ENCODE measurements around the gene SLIT3. TPM values are rescaled to one million over a fixed set of nuclear protein-coding genes. Genes with fewer than 3 reads are reported as not detected.

The SLIT3 gene
- total and polyA plus RNA-seq, 10 of the 15 experiments (the other 5 are each of a cell fraction or from before 2014, with no cell fraction given), result 0.05 TPM; not detected in 9

- in situ Hi-C loops (cut with MboI), result loop anchor here (5.0 kb wide), 1 partner anchor 597 kb away; the partner anchor contains the start of gene SPDL1
- H3K79me2 ChIP-seq (ENCODE audit: control insufficient read depth, insufficient read depth, low read length), result no peaks in the 10 kb centered on the region
- no peaks in the 10 kb centered on the region for H3K36me3 ChIP-seq (ENCODE audit: control insufficient read depth in 2 of 2, insufficient read depth in 2 of 2, low read length in 1 of 2)
- no peak overlapping the region for H3K4me3 ChIP-seq
- BruUV-seq (replicated peaks), result no TSS peak
- intact Hi-C loops (cut with micrococcal nuclease; ENCODE audit: unreplicated experiment), result no loop called here
- H3K4me1 ChIP-seq (ENCODE audit: control insufficient read depth, insufficient read depth, low read length), result no peaks in the 10 kb centered on the region
- no peaks in the 10 kb centered on the region for H3K9me3 ChIP-seq (replicated peaks; ENCODE audit: control insufficient read depth, insufficient read depth, low read length)
- H3K27ac ChIP-seq (ENCODE audit: control insufficient read depth, insufficient read depth), result no peak overlapping the region
- 33% methylated on average over 5 of the region's 5 CpGs for WGBS (ENCODE audit: insufficient coverage, insufficient replicate concordance, low lambda C conversion rate, missing lambda C conversion rate)
- TF ChIP-seq TCF3 (IDR thresholded peaks at IDR 0.05; ENCODE audit: borderline replicate concordance, insufficient read depth, low read depth, low read length) (no peak), EP300 (IDR thresholded peaks at IDR 0.05; ENCODE audit: borderline replicate concordance in 1 of 2, control insufficient read depth in 1 of 2, low read depth in 2 of 2, low read length in 2 of 2) (no peak), SIX5 (IDR thresholded peaks at IDR 0.05; ENCODE audit: low read depth, low read length, severe bottlenecking) (no peak), NFXL1 (IDR thresholded peaks at IDR 0.05; ENCODE audit: borderline replicate concordance) (no peak), TCF12 (IDR thresholded peaks at IDR 0.05; ENCODE audit: low read depth, low read length) (no peak), EGR1 (IDR thresholded peaks at IDR 0.05; ENCODE audit: borderline replicate concordance in 1 of 2, low read depth in 2 of 2, low read length in 2 of 2) (no peak), BACH1 (IDR thresholded peaks at IDR 0.05; ENCODE audit: borderline replicate concordance) (no peak)
- H4K20me1 ChIP-seq (ENCODE audit: control insufficient read depth, insufficient read depth), result no peaks in the 10 kb centered on the region
- H3K9ac ChIP-seq (ENCODE audit: control insufficient read depth, insufficient read depth, low read length), result no peak overlapping the region
- POLR2A ChIA-PET, result no interaction called here
- no peak for ATAC-seq
- no peak overlapping the region for H2AFZ ChIP-seq (ENCODE audit: control insufficient read depth, low read depth, low read length)
- no peak for FAIRE-seq
- no peak overlapping the region for H3K4me2 ChIP-seq (ENCODE audit: control insufficient read depth, insufficient read depth)
- RAD21 ChIA-PET (ENCODE audit: unreplicated experiment), result no interaction called here
- SMC1A ChIA-PET (ENCODE audit: uncharacterized antibody, unreplicated experiment), result no interaction called here
- H3K27me3 ChIP-seq (replicated peaks in 1 of 2; ENCODE audit: control insufficient read depth in 2 of 2, insufficient read depth in 2 of 2, low read length in 1 of 2), result no peaks in the 10 kb centered on the region; a peak in 1 of 4 replicates
- CTCF ChIA-PET, result no interaction called here
- no peak for DNase-seq (ENCODE audit: low read depth, low spot score)
Observed at GRCh38 chr5:168985454-168985853, 315.5 kb downstream of the SLIT3 start.

- WGBS (ENCODE audit: insufficient coverage, insufficient replicate concordance, low lambda C conversion rate, missing lambda C conversion rate), result 39% methylated on average over 5 of the region's 5 CpGs
- ATAC-seq, result no peak
- no peak overlapping the region for H3K4me2 ChIP-seq (ENCODE audit: control insufficient read depth, insufficient read depth)
- H3K36me3 ChIP-seq (ENCODE audit: control insufficient read depth in 2 of 2, insufficient read depth in 2 of 2, low read length in 1 of 2), result no peaks in the 10 kb centered on the region
- no peak overlapping the region for H3K4me3 ChIP-seq
- H4K20me1 ChIP-seq (ENCODE audit: control insufficient read depth, insufficient read depth), result no peaks in the 10 kb centered on the region
- H3K27ac ChIP-seq (ENCODE audit: control insufficient read depth, insufficient read depth), result no peak overlapping the region
- ChIA-PET SMC1A (ENCODE audit: uncharacterized antibody, unreplicated experiment) (interaction anchor here (0.7 kb wide), 1 partner anchor 618 kb away, joined by 3 read pairs; no protein-coding TSS in a partner anchor), RAD21 (ENCODE audit: unreplicated experiment) (no interaction called here), CTCF (no interaction called here), POLR2A (no interaction called here)
- no peak for DNase-seq (ENCODE audit: low read depth, low spot score)
- H3K9me3 ChIP-seq (replicated peaks; ENCODE audit: control insufficient read depth, insufficient read depth, low read length), result no peaks in the 10 kb centered on the region
- no peaks in the 10 kb centered on the region for H3K4me1 ChIP-seq (ENCODE audit: control insufficient read depth, insufficient read depth, low read length)
- H2AFZ ChIP-seq (ENCODE audit: control insufficient read depth, low read depth, low read length), result no peak overlapping the region
- no peak overlapping the region for H3K9ac ChIP-seq (ENCODE audit: control insufficient read depth, insufficient read depth, low read length)
- intact Hi-C loops (cut with micrococcal nuclease; ENCODE audit: unreplicated experiment) (no loop called here), in situ Hi-C loops (cut with MboI) (no loop called here)
- FAIRE-seq, result no peak
- no peaks in the 10 kb centered on the region; a peak in 1 of 4 replicates for H3K27me3 ChIP-seq (replicated peaks in 1 of 2; ENCODE audit: control insufficient read depth in 2 of 2, insufficient read depth in 2 of 2, low read length in 1 of 2)
- H3K79me2 ChIP-seq (ENCODE audit: control insufficient read depth, insufficient read depth, low read length), result no peaks in the 10 kb centered on the region
- no TSS peak for BruUV-seq (replicated peaks)
- TF ChIP-seq NR2F1 (conservative IDR thresholded peaks at IDR 0.05) (no peak), STAT3 (IDR thresholded peaks at IDR 0.05; ENCODE audit: low read depth, low read length) (no peak), HDGF (IDR thresholded peaks at IDR 0.05) (no peak), LARP7 (IDR thresholded peaks at IDR 0.05) (no peak), MYC (IDR thresholded peaks at IDR 0.05; ENCODE audit: insufficient read depth, insufficient read length, insufficient replicate concordance, low read length, severe bottlenecking) (no peak), STAT1 (conservative IDR thresholded peaks at IDR 0.05) (no peak), SP1 (IDR thresholded peaks at IDR 0.05; ENCODE audit: low read depth, low read length) (no peak), EP300 (IDR thresholded peaks at IDR 0.05; ENCODE audit: borderline replicate concordance in 1 of 2, control insufficient read depth in 1 of 2, low read depth in 2 of 2, low read length in 2 of 2) (no peak), CBX3 (IDR thresholded peaks at IDR 0.05; ENCODE audit: borderline replicate concordance, low read depth) (no peak), ZBTB4 (CRISPR knock-in tag; IDR thresholded peaks at IDR 0.05) (no peak)
Observed at GRCh38 chr5:168984135-168984675, 316.7 kb downstream of the SLIT3 start.
